ENCODE data around the gene PDHA1.

PDHA1 gene

GRCh38 chrX:19375546-19375945 is 31.8 kb downstream of the PDHA1 start:
- DNase-seq (ENCODE audit: low read depth) = no peak

- no peak for DNase-seq (ENCODE audit: low read depth)
Observed at GRCh38 chrX:19377799-19378198, 34.1 kb downstream of the PDHA1 start.

- DNase-seq (ENCODE audit: low read depth) = no peak
Observed at GRCh38 chrX:19381326-19381725, 37.6 kb downstream of the PDHA1 start.

GRCh38 chrX:19382555-19383145 is 38.9 kb downstream of the PDHA1 start:
- DNase-seq (ENCODE audit: low read depth) = no peak

- DNase-seq (ENCODE audit: low read depth) = no peak
Observed at GRCh38 chrX:19386679-19387078, 43.0 kb downstream of the PDHA1 start.

GRCh38 chrX:19388064-19388679 is 44.4 kb downstream of the PDHA1 start:
- DNase-seq (ENCODE audit: low read depth) = no peak

- no peak for DNase-seq (ENCODE audit: low read depth)
Observed at GRCh38 chrX:19388741-19389140, 45.0 kb downstream of the PDHA1 start.

- DNase-seq (ENCODE audit: low read depth) = no peak
Observed at GRCh38 chrX:19389227-19389845, 45.6 kb downstream of the PDHA1 start.

GRCh38 chrX:19392078-19392477 is 48.4 kb downstream of the PDHA1 start:
- no peak for DNase-seq (ENCODE audit: low read depth)

- DNase-seq (ENCODE audit: low read depth) = no peak
Observed at GRCh38 chrX:19392703-19393102, 49.0 kb downstream of the PDHA1 start.

GRCh38 chrX:19403696-19404095 is 60.0 kb downstream of the PDHA1 start:
- DNase-seq (ENCODE audit: low read depth) = no peak

GRCh38 chrX:19410259-19410658 is 66.5 kb downstream of the PDHA1 start:
- DNase-seq (ENCODE audit: low read depth) = no peak
